Hematopoietic multipotent progenitor cell treated with erythropoietin and hydrocortisone succinate and interleukin-3 and kit ligand, for 6 days (in vitro differentiated cells): ENCODE results near the gene TMEM235.
"Not testable (repeated sequence)": the region's sequence is repeated elsewhere in the genome, so short reads cannot be mapped to it uniquely, and the experiment has no call there.

Source experiments
- DNase-seq: peaks from one replicate; pipeline ENCODE4 v3.0.0-alpha.2; 2015

Gene TMEM235

DNA sequence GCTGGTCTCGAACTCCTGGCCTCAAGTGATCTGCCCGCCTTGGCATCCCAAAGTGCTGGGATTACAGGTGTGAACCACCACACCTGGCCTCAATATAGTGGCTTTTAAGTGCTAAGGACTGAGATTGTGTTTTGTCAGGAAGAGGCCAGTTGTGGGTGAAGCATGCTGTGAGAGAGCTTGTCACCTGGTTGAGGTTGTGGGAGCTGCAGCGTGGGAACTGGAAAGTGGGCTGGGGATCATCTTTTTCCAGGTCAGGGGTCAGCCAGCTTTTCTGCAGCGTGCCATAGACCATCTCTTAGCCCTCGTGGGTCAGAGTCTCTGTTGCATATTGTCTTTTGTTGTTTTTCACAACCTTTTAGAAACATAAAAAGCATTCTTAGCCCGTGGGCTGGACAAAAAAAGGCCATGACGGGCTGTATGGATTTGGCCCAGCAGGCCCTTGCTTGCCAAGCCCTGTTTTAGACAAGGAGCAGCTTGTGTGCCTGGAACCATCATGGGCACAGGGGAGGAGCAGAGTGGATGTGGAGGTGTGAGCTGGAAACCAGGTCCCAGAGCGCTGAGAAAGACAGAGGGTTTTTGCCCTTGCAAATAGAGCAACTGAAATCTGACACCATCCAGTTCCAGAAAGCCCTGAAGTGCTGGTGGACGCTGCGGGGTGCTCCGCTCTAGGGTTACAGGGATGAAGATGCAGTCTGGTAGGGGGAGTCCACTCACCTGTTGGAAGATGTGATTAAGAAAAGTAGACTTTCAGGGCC lies 11.9 kb upstream of the TMEM235 start:
- no peak for DNase-seq

DNA sequence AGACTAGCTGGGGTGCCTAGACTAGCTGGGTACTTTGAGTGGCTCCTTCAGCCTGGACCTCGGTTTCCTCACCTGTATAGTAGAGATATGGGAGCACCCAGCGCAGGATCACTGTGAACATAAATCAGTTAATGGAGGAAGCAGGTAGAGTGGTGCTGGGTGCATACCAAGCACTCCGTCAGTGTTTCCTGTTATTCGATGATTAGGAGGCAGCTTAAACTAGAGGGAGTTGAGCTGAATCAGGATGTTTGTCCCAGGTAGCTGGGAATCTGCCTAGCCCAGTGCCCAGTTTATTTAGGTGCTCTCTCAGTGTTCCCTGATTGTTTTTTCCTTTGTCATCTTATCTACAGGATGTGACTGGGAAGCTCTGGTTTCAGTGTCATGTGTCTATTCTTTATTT lies 8.4 kb upstream of the TMEM235 start:
- no peak for DNase-seq

DNA sequence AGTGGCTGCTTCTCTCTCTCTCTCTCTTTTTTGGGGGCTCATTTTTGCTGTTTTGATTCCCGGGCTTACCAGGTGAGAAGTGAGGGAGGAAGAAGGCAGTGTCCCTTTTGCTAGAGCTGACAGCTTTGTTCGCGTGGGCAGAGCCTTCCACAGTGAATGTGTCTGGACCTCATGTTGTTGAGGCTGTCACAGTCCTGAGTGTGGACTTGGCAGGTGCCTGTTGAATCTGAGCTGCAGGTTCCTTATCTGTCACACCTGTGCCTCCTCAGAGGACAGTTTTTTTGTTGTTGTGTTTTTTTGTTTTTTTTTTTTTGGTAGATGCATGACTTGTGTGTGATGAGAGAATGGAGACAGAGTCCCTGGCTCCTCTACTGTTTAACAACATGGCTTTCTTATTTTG lies 7.7 kb upstream of the TMEM235 start:
- DNase-seq, result no peak

DNA sequence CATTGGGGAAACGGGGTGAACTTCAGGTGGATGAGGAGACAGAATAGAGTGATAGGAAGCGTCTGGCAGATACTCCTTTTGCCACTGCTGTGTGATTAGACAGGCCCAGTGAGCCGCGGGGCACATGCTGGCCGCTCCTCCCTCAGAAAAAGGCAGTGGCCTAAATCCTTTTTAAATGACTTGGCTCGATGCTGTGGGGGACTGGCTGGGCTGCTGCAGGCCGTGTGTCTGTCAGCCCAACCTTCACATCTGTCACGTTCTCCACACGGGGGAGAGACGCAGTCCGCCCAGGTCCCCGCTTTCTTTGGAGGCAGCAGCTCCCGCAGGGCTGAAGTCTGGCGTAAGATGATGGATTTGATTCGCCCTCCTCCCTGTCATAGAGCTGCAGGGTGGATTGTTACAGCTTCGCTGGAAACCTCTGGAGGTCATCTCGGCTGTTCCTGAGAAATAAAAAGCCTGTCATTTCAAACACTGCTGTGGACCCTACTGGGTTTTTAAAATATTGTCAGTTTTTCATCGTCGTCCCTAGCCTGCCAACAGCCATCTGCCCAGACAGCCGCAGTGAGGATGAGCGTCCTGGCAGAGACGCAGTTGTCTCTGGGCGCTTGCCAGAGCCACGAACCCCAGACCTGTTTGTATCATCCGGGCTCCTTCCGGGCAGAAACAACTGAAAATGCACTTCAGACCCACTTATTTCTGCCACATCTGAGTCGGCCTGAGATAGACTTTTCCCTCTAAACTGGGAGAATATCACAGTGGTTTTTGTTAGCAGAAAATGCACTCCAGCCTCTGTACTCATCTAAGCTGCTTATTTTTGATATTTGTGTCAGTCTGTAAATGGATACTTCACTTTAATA lies 7.0 kb upstream of the TMEM235 start:
- no peak for DNase-seq

DNA sequence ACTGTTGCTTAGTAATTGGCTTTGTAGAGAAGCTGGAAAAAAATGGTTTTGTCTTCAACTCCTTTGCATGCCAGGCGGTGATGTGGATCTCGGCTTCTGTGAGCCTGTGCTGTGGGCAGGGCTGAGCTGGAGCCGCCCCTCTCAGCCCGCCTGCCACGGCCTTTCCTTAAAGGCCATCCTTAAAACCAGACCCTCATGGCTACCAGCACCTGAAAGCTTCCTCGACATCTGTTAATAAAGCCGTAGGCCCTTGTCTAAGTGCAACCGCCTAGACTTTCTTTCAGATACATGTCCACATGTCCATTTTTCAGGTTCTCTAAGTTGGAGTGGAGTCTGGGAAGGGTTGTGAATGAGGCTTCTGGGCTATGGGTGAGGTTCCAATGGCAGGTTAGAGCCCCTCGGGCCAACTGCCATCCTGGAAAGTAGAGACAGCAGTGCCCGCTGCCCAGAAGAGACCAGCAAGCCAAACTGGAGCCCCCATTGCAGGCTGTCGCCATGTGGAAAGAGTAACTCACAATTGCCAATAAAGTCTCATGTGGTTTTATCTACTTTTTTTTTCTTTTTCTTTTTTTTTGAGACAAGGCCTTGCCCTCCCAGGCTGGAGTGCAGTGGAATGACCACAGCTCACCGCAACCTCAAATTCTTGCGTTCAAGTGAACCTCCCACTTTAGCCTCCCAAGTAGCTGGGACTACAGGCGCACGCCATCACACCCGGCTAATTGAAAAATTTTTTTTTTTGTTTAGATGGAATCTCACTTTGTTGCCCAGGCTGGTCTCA lies 6.2 kb upstream of the TMEM235 start:
- no peak for DNase-seq

DNA sequence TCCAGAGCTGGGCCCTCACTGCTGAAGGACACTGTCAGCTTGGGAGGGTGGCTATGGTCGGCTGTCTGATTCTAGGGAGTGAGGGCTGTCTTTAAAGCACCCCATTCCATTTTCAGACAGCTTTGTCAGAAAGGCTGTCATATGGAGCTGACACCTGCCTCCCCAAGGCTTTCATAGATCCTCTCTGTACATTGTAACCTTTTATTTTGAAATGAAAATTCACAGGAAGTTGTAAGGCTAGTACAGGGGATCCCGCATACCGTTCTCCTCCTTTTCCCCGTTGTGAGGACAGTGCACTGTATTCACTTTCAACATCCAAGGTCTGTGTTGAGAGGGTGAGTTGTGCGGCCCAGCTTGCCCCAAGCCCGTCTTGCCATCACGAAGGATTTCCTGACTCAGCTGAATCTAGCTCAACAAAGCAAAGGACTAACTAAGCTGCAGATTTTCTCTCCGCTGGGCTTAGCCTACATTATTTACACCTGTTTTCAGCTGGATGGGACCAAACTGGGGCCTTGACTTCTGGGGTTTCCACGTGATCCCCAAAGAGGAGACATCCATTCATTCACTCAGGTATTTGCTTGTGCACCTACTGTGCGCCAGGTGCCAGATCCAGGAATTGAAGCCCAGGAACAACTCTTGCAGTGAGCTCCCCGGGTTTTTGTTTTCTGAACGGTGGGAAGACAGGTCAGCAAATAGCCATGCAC lies 5.2 kb upstream of the TMEM235 start:
- no peak for DNase-seq

DNA sequence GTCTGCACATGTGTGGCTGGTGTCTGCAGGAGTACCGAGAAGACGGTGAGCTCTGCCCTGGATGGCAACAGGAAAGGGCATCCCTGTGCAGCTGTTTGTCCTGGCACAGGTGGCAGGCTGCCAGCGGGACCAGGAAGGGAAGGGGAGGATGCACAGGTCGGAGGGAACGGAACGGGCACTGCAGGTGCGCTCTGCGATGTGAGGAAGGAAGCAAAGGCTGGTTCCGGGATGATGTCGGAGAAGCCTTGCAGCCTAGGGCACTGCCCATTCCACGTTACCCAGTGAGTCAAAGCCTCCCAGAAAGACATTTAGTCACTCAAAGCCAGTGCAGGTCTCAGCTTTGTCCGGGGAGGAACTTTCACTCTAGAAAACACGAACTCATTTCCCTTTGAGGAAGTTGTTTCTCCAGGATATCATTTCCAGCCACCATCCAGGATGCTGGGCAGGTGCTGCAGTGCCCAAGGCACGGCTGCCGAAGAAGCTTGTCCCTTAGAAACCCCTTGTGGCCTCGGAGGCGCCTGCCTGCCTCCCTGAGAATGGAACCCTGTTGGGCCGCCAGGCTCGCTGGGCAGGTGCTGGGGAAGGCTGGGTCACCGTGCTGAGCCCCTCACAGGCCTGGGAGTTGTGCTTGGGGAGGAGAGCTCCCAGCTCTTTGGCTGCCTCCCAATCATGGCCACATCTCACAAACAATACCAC lies 4.5 kb upstream of the TMEM235 start:
- no peak for DNase-seq

DNA sequence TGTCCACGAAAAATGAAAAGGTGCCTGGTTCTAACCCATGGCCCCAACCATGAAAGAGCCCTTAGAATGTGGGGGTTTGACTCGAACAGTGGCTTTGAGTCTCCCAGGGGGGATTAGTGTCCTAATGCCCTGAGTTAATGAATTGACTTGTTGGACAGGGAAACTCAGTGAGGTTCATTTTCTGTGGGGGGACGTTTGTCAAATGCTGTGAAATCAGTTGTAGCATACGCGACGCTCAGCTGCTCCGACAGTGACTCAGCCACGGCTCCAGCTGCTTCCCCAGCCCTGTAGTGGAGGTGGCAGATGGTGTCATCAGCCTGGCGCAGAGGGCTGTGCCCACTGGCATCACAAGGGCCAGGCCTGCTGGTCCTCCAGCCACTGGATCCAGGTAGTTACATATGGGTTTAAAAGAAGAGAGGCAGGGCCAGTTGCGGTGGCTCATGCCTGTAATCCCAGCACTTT lies 3.9 kb upstream of the TMEM235 start:
- DNase-seq, result peak; percentile 41

DNA sequence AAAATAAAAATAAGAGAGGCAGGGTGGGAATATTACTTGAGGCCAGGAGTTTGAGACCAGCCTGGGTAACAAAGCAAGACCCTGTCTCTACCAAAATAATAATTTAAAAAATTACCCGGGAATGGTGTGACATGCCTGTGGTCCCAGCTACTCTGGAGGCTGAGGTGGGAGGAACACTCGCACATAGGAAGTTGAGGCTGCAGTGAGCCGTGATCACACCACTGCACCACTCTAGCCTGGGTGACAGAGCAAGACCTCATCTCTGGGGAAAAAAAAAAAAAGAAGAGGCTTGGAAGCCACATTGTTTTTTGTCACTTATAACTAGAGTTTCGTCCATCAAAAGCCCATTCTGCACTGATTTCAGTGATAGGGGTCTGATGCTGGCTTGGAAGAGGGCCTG lies 3.3 kb upstream of the TMEM235 start:
- no peak for DNase-seq

DNA sequence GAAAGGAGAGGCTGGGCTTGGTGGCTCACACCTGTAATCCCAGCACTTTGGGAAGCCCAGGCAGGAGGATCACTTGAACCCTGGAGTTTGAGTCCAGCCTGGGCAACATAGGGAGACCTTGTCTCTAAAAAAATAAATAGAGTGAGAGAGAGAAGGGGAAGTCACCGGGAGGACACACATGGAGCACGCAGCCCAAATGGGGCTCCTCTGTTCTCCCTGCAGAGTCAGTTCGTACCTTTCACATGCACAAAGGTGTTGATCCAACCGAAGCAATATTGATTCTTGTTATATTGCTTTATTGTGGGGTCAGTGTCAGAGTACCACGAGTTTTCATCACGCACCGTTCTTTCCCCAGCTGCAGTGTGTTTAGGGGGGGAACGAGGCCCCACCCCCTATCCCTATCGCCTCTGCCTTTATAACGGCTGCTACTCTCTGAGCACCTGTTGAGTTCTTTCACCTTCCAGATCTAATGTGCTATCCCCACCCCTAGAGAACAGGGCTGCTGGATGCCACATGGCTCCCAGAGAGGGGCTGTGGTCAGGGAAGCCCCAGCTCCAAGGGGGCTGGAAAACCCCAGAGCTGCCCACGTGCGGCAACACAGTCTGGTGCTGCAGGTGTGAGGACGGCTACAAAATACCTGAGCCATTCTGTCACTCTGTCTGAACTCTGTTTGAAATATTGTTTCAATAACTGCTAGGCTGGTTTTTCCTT lies 1.0 kb upstream of the TMEM235 start:
- DNase-seq, result no peak

DNA sequence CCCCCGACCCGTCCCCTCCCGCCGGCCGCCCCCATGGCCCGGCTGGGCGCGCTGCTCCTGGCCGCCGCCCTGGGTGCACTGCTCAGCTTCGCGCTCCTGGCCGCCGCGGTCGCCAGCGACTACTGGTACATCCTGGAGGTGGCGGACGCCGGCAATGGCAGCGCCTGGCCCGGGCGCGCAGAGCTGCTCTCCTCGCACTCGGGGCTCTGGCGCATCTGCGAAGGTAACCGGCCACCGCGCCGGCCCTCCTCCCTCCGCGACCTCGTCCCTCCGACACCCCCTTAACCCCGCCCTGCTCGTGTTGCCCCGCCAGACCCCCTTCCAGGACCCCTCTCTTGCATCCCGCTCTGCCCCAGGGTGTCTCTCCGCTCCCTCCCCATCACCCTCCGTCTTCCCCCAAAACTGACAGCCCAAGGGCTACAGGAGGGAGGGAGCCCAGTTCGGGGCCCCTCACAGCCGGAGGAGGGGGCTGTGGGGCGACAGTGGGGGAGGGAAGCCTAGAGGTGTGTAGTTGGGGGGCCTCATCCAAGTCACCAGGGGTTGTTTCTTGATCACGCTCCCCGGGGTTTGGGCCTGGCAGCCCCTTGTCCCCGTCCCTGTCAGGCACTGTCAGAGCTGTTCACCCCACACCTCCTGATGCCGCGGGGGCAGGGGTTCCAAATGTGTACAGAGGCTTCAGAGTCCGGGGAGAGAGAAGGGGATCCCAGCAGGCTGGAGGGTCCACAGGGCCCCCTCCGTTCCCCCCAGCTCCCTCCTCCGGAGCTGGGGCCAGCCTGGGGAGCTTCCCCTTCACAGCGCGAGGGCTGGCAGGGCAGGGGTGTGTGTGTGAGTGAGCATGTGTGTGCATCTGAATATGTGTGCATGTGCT lies 794 bp downstream of the TMEM235 start:
- peak; percentile 57 for DNase-seq

DNA sequence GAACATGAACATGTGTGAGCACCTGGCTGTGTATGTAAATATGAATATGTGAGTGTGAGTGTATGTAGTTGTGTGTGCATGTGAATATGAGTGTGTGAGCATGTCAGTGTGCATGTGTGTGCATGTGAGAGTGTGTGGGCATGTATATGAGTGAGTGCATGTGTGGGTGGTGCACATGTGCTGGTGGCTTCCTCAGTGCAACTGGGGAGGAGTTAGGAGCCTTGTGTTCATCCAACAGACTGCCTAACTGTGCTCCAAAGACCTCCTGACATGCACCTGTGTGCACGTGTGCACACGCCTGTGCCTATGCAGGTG lies 1.4 kb downstream of the TMEM235 start:
- DNase-seq, result no peak

DNA sequence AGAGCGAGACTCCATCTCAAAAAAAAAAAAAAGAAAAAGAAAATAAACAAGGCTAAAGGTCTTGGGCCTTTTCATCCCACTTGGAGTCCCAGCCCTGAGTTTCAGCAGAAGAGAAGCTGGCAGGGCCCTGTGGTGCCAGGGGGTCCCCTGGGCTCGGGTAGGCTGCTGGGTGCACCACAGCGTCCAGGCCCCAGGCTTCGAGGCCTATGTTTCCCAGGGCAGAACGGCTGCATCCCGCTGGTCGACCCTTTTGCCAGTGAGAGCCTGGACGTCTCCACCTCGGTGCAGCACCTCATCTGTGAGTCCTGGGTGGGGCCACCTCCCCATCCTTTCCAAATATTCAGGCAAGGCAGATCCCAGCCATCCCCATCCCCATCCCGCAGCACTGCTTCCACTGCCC lies 2.2 kb downstream of the TMEM235 start:
- no peak for DNase-seq

DNA sequence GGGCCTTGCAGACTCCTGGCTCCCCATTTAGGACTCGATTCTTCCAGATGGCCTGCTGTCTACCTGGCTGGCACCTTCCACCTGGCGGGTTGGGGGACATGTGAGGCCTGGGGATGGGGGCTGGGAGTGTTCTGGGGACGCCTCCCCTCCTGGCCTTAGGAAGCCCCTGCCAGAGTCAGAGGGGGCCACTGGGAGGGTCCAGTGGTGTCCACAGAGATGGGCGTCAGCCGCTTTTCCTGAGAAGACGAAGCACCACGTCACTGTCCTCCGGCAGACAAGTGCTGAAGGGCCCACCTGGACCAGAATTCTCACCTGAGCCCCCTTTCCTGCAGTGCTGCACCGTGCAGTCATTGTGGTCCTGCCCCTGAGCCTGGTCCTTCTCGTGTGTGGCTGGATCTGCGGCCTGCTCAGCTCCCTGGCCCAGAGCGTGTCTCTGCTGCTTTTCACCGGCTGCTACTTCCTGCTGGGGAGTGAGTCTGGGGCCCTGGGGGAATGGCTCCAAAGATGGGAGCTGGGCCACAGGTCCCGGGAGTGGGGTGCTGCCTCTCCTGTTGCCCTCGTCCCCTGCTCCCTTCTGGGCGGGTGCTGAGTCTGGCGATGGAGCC lies 2.9 kb downstream of the TMEM235 start:
- DNase-seq, result no peak

DNA sequence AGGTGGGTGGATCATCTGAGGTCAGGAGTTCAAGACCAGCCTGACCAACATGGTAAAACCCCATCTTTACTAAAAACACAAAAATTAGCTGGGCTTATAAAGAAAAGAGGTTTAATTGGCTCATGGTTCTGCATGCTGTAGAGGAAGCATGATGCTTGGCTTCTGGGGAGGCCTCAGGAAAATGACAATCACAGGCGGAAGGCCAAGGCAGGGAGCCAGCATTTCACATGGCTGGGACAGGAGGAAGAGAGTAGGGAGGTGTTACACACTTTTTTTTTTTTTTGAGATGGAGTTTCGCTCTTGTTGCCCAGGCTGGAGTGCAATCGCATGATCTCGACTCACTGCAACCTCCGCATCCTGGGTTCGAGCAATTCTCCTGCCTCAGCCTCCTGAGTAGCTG lies 3.6 kb downstream of the TMEM235 start:
- DNase-seq, result not testable (repeated sequence)

DNA sequence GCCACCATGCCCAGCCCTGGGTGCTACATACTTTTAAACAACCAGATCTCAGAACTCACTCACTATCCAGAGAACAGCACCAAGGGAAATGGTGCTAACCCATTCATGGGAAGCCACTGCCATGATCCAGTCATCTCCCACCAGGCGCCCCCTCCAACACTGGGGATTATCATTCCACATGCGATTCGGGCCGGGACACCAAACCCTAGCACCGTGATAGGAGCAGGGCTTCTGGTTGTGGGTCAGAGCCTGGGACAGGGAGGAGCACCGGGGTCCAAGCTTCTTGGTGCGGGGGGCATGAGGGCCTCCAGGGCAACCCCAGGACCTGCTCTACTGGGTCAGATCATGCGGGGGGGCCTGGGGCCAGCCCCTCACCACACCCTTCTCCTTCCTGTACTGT lies 4.5 kb downstream of the TMEM235 start:
- no peak for DNase-seq

DNA sequence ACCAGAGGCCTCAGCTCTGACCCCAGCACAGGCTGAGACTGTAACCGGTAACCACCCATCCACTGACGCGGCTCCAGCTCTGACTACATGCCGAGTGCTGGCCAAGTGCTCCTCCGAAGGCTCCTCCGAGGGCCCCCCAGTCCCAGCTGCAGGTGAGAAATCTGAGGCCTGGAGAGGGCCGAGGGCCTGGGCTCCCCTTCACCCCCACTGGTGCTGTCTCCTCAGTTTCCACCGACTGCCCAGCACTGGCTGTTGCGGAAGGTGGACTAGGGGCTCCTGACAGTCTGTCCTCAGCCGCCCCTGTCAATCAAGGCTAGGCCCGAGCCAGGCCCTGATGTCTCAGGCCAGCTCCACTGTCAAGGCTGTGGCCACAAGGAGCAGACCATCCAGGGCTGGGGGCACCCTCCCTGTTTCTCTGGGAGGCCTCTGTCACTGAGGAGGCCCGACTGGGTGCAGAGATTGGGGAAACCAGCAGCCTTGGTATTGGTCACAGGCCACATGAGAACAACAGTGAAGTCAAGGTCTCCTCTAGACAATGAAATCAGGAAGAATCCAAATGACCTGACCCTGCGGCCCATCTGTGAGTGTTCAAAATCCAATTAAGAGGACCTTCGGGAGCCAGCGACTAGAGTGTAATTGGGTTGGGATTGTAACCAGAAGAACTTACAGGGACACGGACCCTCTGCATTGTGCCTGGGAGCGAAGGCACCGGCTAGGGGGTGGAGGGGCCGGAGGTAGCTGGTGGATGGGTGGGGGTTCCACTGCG lies 5.1 kb downstream of the TMEM235 start:
- no peak for DNase-seq

DNA sequence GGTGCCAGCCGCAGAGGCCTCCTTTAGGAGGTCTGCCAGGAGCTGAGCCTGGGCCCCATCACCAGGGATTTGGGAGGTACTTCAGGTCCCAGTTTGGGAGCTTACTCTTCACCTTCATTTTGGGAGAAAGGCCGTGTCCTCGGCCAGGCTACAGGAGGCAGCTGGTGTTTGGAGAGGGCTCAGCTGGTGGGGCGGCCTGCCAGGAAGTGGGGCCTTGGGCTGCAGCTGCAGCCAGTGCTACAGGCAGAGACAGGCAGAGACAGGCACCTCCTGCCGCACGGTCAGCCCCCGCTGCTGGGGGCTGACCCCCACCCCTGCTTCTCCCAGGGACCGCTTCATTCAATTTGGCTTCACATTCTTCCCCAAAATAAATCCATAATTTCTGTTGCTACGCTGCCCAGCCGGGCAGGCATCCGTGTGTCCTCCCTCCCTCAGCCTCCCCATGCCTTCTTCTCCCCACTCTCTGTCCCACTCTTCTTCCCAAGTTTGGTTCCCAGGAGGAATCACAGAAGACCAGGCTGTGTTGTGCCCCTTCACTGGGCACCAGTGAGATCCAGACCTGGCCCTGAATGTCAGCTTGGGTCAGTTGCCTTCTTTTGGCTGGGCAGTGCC lies 6.1 kb downstream of the TMEM235 start:
- no peak for DNase-seq
